ENCODE results near the gene IDNK. TPM values are rescaled to one million over a fixed set of nuclear protein-coding genes. Genes with fewer than 3 reads are reported as not detected.
"Not testable (repeated sequence)": the region's sequence is repeated elsewhere in the genome, so short reads cannot be mapped to it uniquely, and the experiment has no call there.

Gene IDNK
- total RNA-seq, 1 experiment from 2014 or later = 0.50 TPM

DNA sequence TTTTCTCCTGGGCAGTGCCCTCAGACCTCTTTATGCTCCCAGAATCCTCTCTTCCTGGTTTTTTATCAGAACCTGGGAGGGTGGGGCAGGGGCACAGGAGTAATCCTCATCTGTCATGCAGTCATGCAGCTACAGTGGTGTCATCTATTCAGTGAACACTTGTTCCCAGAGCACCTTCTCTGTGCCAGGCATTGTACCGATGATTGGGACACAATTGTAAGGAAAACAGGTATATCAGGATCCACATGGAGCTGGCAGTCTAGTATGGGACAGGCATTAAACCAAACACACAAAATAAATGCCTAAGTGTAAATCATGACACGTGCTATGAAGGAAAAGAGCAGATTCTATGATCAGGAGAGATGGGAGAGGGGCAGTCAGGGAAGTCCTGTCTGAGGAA lies 21.5 kb upstream of the IDNK start:
- no peaks in the 10 kb centered on the region for H3K27me3 Mint-ChIP-seq (ENCODE audit: low read depth)
- DNase-seq (ENCODE audit: low spot score) = no peak
- H3K9me3 Mint-ChIP-seq = no peaks in the 10 kb centered on the region
- no peak overlapping the region for H3K27ac Mint-ChIP-seq
- CTCF ChIA-PET = interaction anchor here (0.6 to 1.0 kb wide), 3 partner anchors 19 to 63 kb away, joined by 3 read pairs; partner anchors contain the start of gene FRMD3
- ATAC-seq = no peak
- POLR2A ChIA-PET = no interaction called here
- TF ChIP-seq FOXJ3 (CRISPR knock-in tag; IDR thresholded peaks at IDR 0.05; ENCODE audit: borderline replicate concordance) = no peak
- no peak for TF ChIP-seq ZNF138 (CRISPR knock-in tag; conservative IDR thresholded peaks at IDR 0.05)
- TF ChIP-seq, protein P1, sequence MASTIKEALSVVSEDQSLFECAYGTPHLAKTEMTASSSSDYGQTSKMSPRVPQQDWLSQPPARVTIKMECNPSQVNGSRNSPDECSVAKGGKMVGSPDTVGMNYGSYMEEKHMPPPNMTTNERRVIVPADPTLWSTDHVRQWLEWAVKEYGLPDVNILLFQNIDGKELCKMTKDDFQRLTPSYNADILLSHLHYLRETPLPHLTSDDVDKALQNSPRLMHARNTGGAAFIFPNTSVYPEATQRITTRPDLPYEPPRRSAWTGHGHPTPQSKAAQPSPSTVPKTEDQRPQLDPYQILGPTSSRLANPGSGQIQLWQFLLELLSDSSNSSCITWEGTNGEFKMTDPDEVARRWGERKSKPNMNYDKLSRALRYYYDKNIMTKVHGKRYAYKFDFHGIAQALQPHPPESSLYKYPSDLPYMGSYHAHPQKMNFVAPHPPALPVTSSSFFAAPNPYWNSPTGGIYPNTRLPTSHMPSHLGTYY (CRISPR knock-in tag; IDR thresholded peaks at IDR 0.05) = no peak
- TF ChIP-seq, protein P2, sequence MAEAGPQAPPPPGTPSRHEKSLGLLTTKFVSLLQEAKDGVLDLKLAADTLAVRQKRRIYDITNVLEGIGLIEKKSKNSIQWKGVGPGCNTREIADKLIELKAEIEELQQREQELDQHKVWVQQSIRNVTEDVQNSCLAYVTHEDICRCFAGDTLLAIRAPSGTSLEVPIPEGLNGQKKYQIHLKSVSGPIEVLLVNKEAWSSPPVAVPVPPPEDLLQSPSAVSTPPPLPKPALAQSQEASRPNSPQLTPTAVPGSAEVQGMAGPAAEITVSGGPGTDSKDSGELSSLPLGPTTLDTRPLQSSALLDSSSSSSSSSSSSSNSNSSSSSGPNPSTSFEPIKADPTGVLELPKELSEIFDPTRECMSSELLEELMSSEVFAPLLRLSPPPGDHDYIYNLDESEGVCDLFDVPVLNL (CRISPR knock-in tag; IDR thresholded peaks at IDR 0.05; ENCODE audit: borderline replicate concordance, low read depth) = no peak
- no peak overlapping the region for H3K4me3 Mint-ChIP-seq
- H3K4me1 Mint-ChIP-seq = no peaks in the 10 kb centered on the region
- no peaks in the 10 kb centered on the region for H3K36me3 Mint-ChIP-seq

DNA sequence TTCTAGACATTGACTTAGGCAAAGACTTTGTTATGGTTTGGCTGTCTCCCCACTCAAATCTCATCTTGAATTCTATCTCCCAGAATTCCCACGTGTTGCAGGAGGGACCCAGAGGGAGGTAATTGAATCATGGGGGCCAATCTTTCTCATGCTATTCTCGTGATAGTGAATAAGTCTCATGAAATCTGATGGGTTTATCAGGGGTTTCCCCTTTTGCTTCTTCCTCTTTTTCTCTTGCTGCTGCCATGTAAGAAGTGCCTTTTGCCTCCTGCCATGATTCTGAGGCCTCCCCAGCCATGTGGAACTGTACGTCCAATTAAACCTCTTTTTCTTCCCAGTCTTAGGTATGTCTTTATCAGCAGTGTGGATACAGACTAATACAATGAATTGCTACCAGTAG lies 15.3 kb upstream of the IDNK start:
- H3K4me3 Mint-ChIP-seq; H3K36me3 Mint-ChIP-seq; DNase-seq (ENCODE audit: low spot score); POLR2A ChIA-PET; ATAC-seq; H3K9me3 Mint-ChIP-seq; H3K27me3 Mint-ChIP-seq (ENCODE audit: low read depth); H3K27ac Mint-ChIP-seq; CTCF ChIA-PET; H3K4me1 Mint-ChIP-seq: not testable (repeated sequence)

DNA sequence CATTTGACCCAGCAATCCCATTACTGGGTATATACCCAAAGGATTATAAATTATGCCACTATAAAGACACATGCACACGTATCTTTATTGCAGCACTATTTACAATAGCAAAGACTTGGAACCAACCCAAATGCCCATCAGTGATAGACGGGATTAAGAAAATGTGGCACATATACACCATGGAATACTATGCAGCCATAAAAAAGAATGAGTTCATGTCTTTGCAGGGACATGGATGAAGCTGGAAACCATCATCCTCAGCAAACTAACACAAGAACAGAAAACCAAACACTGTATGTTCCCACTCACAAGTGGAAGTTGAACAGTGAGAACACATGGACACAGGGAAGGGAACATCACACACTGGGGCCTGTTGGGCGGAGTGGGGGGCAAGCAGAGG lies 9.6 kb upstream of the IDNK start:
- H3K4me3 Mint-ChIP-seq; H3K4me1 Mint-ChIP-seq; CTCF ChIA-PET; POLR2A ChIA-PET; DNase-seq (ENCODE audit: low spot score); ATAC-seq; H3K36me3 Mint-ChIP-seq; H3K27me3 Mint-ChIP-seq (ENCODE audit: low read depth); H3K27ac Mint-ChIP-seq; H3K9me3 Mint-ChIP-seq: not testable (repeated sequence)

DNA sequence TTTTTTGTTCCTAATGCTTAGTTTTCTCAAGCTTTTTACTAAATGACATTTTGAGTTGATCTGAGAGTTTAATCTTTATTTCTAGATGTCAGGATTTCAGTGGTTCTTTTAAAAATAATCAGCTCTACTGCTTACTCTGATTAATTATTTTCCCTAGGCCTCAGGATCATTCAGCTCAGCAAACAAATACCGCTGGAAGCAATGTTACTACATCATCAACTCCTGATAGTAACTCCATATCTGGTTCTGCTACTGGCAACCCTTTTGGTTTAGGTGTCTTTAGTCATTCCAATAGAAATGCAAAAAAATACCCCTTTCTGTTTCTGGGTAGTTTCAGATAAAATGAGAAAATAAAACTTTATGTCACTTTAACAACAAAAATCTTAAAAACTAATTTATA lies 5.6 kb upstream of the IDNK start:
- H3K4me1 Mint-ChIP-seq = peaks cover 7% of the 10 kb centered on the region
- H3K36me3 Mint-ChIP-seq = no peaks in the 10 kb centered on the region
- H3K27me3 Mint-ChIP-seq (ENCODE audit: low read depth) = peaks cover 8% of the 10 kb centered on the region
- no peak for ATAC-seq
- H3K9me3 Mint-ChIP-seq = no peaks in the 10 kb centered on the region; the same call in 1 of the 2 replicates
- CTCF ChIA-PET = interaction anchor here (0.8 kb wide), 1 partner anchor 11 kb away, joined by 3 read pairs; no protein-coding TSS in a partner anchor
- POLR2A ChIA-PET = no interaction called here
- DNase-seq (ENCODE audit: low spot score) = no peak
- no peak overlapping the region for H3K4me3 Mint-ChIP-seq
- TF ChIP-seq TEAD1 (CRISPR knock-in tag; IDR thresholded peaks at IDR 0.05) (no peak), GABPB1 (CRISPR knock-in tag; IDR thresholded peaks at IDR 0.05) (no peak), TP53 (CRISPR knock-in tag; IDR thresholded peaks at IDR 0.05) (no peak), ZBTB21 (CRISPR knock-in tag; IDR thresholded peaks at IDR 0.05; ENCODE audit: borderline replicate concordance) (no peak), EMX1 (CRISPR knock-in tag; IDR thresholded peaks at IDR 0.05) (no peak), ZNF416 (CRISPR knock-in tag; IDR thresholded peaks at IDR 0.05) (no peak), IRF2 (CRISPR knock-in tag; IDR thresholded peaks at IDR 0.05; ENCODE audit: borderline replicate concordance, low read depth) (no peak)
- TF ChIP-seq, protein P3, sequence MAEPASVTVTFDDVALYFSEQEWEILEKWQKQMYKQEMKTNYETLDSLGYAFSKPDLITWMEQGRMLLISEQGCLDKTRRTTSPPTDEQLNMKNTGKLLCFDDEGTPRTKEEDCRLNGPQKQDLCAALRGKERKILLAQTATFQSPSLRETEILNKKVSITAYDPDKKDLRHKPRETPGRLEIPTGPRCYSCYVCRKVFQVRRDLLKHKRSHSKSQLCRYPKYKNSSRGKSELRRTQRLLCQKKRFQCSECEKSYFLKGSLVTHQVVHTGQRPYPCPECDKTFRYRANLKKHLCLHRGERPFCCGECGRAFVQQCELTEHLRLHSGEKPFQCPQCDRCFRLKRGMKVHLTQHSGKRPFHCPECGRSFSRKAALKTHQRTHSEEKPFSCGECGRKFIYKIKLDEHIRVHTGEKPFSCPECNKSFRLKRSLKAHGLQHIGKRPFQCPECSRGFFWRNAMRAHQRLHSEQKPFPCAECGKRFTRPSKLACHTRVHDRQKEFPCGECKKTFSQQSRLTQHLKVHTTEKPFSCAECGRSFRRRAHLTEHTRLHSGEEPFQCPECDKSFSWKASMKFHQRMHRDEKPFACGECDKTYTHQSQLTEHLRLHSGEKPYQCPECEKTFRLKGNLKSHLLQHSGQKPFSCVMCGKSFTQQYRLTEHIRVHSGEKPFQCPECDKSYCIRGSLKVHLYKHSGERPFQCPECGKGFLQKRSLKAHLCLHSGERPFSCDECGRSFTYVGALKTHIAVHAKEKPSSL (CRISPR knock-in tag; conservative IDR thresholded peaks at IDR 0.05) = no peak
- TF ChIP-seq, protein P4, sequence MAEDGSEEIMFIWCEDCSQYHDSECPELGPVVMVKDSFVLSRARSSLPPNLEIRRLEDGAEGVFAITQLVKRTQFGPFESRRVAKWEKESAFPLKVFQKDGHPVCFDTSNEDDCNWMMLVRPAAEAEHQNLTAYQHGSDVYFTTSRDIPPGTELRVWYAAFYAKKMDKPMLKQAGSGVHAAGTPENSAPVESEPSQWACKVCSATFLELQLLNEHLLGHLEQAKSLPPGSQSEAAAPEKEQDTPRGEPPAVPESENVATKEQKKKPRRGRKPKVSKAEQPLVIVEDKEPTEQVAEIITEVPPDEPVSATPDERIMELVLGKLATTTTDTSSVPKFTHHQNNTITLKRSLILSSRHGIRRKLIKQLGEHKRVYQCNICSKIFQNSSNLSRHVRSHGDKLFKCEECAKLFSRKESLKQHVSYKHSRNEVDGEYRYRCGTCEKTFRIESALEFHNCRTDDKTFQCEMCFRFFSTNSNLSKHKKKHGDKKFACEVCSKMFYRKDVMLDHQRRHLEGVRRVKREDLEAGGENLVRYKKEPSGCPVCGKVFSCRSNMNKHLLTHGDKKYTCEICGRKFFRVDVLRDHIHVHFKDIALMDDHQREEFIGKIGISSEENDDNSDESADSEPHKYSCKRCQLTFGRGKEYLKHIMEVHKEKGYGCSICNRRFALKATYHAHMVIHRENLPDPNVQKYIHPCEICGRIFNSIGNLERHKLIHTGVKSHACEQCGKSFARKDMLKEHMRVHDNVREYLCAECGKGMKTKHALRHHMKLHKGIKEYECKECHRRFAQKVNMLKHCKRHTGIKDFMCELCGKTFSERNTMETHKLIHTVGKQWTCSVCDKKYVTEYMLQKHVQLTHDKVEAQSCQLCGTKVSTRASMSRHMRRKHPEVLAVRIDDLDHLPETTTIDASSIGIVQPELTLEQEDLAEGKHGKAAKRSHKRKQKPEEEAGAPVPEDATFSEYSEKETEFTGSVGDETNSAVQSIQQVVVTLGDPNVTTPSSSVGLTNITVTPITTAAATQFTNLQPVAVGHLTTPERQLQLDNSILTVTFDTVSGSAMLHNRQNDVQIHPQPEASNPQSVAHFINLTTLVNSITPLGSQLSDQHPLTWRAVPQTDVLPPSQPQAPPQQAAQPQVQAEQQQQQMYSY (CRISPR knock-in tag; IDR thresholded peaks at IDR 0.05) = no peak
- no peak overlapping the region for H3K27ac Mint-ChIP-seq

Data from WTC11 (cell line).